NCI-H1417 treated with DMSO at 0.1 percent for 48 hours (cell line): ENCODE results near the gene PCDH18.
"Not testable (repeated sequence)": the region's sequence is repeated elsewhere in the genome, so short reads cannot be mapped to it uniquely, and the experiment has no call there.

ENCODE experiments used
- DNase-seq: peaks from one replicate; lab custom pipeline; 2025; lab: John Stamatoyannopoulos, UW

Gene PCDH18

DNA sequence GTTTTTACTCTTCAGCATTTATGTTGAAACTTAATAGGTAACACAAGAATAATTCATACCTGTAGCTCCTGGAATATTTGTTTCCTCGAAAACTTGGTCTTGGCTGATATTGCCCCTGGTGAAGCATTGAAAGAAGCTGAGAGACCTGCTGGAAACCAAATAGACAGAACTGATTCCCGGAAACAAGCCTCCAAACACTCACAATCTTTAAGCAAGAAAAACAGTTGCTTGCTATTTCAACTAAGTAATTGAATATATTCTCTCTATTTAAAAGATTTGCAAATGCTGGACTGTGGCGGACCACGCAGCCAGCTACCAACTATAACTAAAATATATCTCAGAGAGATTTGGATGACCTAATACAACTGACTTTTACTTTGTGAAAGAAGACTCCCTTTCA is 3.6 kb downstream of the PCDH18 start:
- no peak for DNase-seq

DNA sequence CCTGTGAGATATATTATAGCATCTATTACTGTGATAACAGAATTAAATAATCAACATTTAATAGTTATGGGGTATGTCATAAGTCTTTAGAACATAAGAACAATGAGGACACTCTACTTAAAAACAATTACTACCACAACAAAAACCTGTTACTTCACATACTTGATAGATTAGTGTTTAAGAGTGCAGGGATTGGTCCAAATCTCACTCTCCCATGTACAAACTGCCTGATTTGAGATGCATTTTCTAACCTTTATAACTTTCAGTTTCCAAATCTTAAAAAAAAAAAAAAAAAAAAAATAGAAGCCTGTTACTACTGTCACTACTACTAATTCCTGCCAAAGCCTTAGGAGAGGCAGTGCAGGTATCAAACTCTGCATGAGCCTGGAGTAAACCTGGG is 5.6 kb downstream of the PCDH18 start:
- no peak for DNase-seq

GRCh38 chr4:137524725-137525369 is 7.4 kb downstream of the PCDH18 start:
- no peak for DNase-seq

DNA sequence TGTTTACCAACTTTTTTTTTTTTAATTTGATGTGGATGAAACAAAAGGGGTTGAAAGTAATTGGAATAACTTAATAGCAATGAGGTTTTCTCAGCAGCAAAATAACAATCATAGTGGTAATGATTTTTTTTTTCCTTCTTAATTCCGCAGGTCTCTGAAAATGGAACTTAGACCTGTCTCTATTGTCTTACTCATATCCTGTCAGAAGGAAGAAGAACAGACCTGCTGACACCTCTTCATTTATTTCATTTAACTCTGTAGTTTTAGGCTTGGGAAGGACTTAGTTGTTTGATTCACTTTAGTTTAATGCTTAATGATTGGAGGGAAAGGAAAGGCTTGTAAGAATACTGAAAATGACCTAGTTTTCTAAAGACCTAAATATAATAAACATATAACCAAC is 9.0 kb downstream of the PCDH18 start:
- no peak for DNase-seq

- DNase-seq, result no peak
Measured at GRCh38 chr4:137521053-137521452, 11.2 kb downstream of the PCDH18 start.

DNA sequence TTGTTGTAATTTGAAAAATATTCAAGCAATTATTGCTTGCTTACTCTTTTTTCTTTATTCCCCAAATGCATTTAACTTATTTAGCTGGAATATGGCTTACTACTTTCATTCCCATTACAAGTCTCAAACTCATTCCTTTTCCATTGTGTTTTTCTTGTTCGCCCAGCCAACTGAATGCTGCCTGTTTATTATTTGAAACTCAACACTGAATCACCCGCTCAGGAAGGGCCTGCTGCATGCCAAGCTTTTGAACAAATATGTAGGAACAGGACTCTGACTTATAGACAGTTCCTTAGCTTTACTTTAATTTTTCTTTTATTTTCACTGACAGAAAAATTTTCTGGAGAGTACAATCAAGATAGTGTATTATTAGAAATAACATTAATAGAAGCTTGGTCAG is 12.9 kb downstream of the PCDH18 start:
- no peak for DNase-seq

GRCh38 chr4:137517323-137517722 is 15.0 kb downstream of the PCDH18 start:
- DNase-seq, result not testable (repeated sequence)

DNA sequence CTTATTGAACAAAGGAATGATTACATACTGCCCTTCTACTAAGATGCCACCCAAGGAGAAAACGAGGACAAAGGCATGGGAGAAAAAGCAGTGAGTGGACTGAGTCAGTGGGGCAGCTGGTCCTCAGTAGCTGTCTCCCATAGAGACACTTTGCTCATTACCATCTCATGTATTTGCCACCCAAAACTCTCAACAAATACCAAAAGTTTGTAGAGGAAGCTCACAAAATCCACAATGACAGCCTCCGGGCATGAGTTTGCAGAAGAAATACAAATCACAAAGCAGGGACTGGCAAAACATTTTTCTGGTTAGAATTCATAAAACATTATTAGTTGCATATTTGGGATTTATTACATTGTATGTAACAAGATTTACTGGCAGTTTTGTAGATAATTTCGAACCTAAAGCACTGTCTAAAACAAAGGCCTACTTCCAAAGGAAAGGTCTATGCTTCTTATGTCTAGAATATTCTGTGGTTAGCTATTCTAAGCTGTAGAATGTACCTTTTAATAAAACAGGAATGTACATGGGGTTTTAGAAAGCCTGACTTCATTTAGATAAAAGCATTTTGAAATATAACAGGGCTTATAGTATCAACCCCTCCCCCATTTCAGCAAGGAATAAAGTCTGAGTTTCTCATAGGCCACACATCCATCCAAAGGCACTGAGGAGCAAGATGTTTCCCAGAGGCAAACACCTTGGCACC is 17.7 kb downstream of the PCDH18 start:
- DNase-seq, result no peak

GRCh38 chr4:137510557-137511265 is 21.6 kb downstream of the PCDH18 start:
- DNase-seq, result no peak

DNA sequence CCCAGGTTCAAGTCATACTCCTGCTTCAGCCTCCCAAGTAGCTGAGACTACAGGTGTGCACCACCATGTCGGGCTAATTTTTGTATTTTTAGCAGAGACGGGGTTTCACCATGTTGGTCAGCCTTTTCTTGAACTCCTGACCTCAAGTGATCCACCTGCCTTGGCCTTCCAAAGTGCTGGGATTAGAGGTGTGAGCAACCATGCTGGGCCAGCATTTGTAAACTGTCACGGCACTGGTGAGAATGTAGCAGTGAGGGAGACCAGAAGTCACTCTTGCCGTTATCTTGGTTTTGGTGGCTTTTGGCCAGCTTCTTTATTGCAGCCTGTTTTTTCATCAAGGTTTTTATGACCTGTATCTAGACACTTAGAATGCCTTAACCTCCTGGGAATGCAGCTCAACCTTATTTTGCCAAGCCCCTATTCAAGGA is 22.4 kb downstream of the PCDH18 start:
- DNase-seq, result no peak

DNA sequence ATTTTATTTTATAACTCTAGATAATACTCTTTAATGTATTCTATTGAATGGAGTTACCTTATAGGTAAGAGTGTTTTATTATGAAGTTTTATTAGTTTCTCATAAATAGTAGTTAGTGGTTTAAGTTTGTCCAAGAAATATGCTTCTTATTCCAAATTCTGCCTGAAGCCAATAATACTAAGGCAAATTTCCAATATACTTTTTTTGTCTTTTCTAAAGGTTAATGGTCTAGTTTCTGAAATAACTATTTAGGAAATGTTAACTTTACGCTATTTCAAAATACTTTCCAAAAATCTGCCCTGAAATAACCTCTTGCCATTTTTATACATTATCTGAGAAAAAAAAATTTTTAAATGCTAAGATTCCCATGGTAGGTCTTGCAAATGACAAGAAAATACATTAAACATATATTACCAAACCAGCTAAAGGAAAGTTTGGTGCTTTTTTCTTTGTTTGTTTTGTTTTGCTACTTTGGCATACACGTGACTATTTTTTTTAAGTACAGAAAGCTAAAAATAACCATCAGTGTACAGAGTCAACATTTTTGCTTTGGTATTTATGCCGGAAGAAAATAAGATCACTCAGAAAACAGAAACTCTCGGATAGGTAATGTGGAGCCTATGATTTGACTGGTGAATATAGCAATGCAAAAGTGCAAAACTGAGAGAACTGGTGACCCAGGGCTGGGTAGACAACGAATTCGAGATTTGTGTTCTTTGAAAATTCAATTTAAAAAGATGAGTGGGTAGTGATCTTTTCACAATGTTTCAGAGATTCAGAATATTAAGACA is 29.8 kb downstream of the PCDH18 start:
- no peak for DNase-seq

DNA sequence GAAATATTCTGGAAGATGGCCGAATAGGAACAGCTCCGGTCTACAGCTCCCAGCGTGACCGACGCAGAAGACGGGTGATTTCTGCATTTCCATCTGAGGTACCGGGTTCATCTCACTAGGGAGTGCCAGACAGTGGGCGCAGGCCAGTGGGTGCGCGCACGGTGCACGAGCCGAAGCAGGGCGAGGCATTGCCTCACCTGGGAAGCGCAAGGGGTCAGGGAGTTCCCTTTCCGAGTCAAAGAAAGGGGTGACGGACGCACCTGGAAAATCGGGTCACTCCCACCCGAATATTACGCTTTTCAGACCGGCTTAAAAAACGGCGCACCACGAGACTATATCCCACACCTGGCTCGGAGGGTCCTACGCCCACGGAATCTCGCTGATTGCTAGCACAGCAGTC is 36.0 kb downstream of the PCDH18 start:
- DNase-seq, result not testable (repeated sequence)

DNA sequence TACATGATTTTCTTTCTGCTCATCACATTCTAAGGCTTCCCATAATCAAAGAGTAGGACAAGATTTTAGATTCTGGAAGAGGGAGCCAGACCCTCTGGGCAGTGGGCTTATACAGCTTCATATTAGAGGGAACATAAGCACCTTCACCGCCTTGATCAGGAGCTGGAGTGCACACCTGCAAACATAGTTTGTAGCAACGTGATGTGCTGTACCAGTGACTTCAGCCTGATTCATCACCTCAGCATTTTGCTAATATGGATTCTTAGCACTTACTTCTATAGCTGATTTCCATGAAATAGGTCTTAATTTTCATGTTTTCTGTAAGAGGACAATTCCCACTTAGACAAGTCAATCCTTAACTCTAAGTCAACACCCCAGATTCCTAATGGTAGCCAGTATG is 36.7 kb downstream of the PCDH18 start:
- DNase-seq, result no peak

DNA sequence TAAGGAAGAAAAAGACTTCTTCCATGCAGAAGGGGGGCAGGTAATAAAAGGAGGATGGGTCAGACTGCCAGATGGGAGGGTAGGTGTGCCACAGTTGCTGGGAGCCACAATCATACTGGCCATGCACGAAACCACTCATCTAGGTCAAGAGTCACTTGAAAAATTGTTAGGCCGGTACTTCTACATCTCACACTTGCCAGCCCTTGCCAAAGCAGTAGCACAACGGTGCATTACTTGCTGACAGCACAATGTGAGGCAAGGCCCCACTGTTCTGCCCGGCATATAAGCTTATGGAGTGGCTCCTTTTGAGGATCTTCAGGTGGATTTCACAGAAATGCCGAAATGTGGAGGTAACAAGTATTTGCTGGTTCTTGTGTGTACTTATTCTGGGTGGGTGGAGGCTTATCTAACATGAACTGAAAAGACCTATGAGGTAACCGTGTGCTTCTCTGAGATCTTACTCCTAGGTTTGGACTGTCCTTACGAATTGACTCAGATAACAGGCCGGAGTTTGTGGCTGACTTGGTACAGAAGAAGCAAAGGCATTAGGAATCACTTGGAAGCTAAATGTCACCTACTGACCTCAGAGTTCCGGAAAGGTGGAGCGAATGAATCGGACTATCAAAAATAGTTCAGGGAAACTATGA is 48.9 kb downstream of the PCDH18 start:
- DNase-seq, result not testable (repeated sequence)

- DNase-seq, result not testable (repeated sequence)
Measured at GRCh38 chr4:137479657-137480056, 52.6 kb downstream of the PCDH18 start.

DNA sequence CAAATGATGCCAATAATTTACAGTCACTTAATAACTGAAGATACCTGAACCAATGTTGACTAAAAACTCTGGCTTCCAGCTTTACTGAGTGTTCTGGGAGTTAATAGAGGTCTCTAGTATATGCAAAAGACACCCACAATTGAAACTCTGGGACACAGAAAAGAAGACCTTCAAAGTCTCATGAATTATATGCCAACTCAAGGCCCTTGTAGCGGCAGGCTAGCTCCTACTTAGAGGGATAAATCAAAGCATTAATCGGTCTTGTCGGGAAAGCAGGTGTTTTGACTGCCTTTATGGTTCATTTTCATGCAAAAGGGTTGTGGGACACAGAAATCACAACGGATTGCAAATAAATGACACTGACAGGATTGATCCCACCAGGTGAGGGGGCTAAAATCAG is 55.9 kb downstream of the PCDH18 start:
- no peak for DNase-seq

- DNase-seq, result no peak
Measured at GRCh38 chr4:137474711-137475301, 57.5 kb downstream of the PCDH18 start.

GRCh38 chr4:137471895-137472294 is 60.4 kb downstream of the PCDH18 start:
- no peak for DNase-seq

DNA sequence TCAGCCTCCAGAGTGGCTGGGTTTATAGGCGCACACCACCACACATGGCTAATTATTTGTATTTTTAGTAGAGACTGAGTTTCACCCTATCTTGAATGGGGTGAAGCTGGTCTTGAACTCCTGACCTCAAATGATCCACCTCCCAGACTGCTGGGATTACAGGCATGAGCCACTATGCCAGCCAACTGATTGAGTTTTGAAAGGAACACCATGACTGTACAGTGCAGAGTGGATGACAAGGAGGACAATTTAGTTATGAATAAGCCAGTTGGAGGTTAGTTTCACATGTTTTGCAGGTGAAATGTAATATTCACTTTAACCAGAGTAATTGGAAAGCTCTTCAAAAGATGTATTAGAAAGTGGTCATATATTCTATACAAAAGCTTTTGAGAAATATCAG is 60.8 kb downstream of the PCDH18 start:
- no peak for DNase-seq

DNA sequence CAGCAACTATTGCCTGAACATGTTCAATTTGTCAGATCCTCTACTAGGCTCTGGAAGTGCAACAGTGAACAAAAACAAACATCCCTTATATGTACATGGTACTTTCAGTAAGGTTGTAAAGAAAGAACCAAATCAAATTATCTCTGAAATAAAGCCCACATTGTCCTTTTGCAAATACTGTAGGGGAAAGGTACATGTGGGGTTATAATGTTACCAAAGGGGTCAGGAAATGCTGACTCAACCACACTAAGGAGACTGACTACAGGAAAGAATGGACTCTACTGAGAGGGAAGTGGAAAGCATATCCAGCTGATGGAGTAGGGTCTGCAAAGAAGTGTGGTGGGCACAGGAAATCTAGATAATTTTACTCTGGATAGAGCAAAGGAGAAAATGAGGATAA is 61.5 kb downstream of the PCDH18 start:
- DNase-seq, result no peak
